ENCODE results near the gene ATRN.

ATRN gene

GRCh38 chr20:3628502-3629314 lies 157.9 kb downstream of the ATRN start:
- DNase-seq (ENCODE audit: low read depth) = no peak

- DNase-seq (ENCODE audit: low read depth) = no peak
Observed at GRCh38 chr20:3629893-3630292, 159.1 kb downstream of the ATRN start.

GRCh38 chr20:3630429-3630828 lies 159.6 kb downstream of the ATRN start:
- DNase-seq (ENCODE audit: low read depth) = no peak

- DNase-seq (ENCODE audit: low read depth) = no peak
Observed at GRCh38 chr20:3631534-3631933, 160.7 kb downstream of the ATRN start.

- no peak for DNase-seq (ENCODE audit: low read depth)
Observed at GRCh38 chr20:3632311-3633004, 161.6 kb downstream of the ATRN start.

GRCh38 chr20:3633913-3634478 lies 163.2 kb downstream of the ATRN start:
- no peak for DNase-seq (ENCODE audit: low read depth)

GRCh38 chr20:3635346-3635745 lies 164.5 kb downstream of the ATRN start:
- no peak for DNase-seq (ENCODE audit: low read depth)

GRCh38 chr20:3640259-3640658 lies 169.4 kb downstream of the ATRN start:
- no peak for DNase-seq (ENCODE audit: low read depth)

- no peak for DNase-seq (ENCODE audit: low read depth)
Observed at GRCh38 chr20:3645309-3646066, 174.7 kb downstream of the ATRN start.

GRCh38 chr20:3646067-3646440 lies 175.2 kb downstream of the ATRN start:
- no peak for DNase-seq (ENCODE audit: low read depth)

- DNase-seq (ENCODE audit: low read depth) = no peak
Observed at GRCh38 chr20:3646651-3647050, 175.8 kb downstream of the ATRN start.

GRCh38 chr20:3647473-3647872 lies 176.7 kb downstream of the ATRN start:
- no peak for DNase-seq (ENCODE audit: low read depth)

GRCh38 chr20:3648951-3649350 lies 178.1 kb downstream of the ATRN start:
- DNase-seq (ENCODE audit: low read depth) = no peak

- no peak for DNase-seq (ENCODE audit: low read depth)
Observed at GRCh38 chr20:3651204-3651962, 180.6 kb downstream of the ATRN start.

- DNase-seq (ENCODE audit: low read depth) = no peak
Observed at GRCh38 chr20:3652221-3652620, 181.4 kb downstream of the ATRN start.

- DNase-seq (ENCODE audit: low read depth) = no peak
Observed at GRCh38 chr20:3652676-3653596, 182.1 kb downstream of the ATRN start.

GRCh38 chr20:3653921-3654320 lies 183.1 kb downstream of the ATRN start:
- no peak for DNase-seq (ENCODE audit: low read depth)

GRCh38 chr20:3654326-3655130 lies 183.7 kb downstream of the ATRN start:
- DNase-seq (ENCODE audit: low read depth) = no peak

- DNase-seq (ENCODE audit: low read depth) = no peak
Observed at GRCh38 chr20:3655131-3655405, 184.2 kb downstream of the ATRN start.

Data from activated T-helper 1 cell treated with Interleukin-2 at 50 U/mL for 16 hours (primary cell).